ENCODE data around the gene ZNF618.
"Not testable (repeated sequence)": the region's sequence is repeated elsewhere in the genome, so short reads cannot be mapped to it uniquely, and the experiment has no call there.

Gene ZNF618

GRCh38 chr9:114037961-114038723 is 162.0 kb downstream of the ZNF618 start:
- no peak for DNase-seq (ENCODE audit: low read depth in 2 of 2)

GRCh38 chr9:114038724-114039313 is 162.7 kb downstream of the ZNF618 start:
- DNase-seq (ENCODE audit: low read depth in 2 of 2), result no peak

GRCh38 chr9:114039484-114039883 is 163.4 kb downstream of the ZNF618 start:
- DNase-seq (ENCODE audit: low read depth in 2 of 2), result no peak

GRCh38 chr9:114043660-114044059 is 167.6 kb downstream of the ZNF618 start:
- not testable (repeated sequence) for DNase-seq (ENCODE audit: low read depth in 2 of 2)

GRCh38 chr9:114046237-114046755 is 170.2 kb downstream of the ZNF618 start:
- no peak for DNase-seq (ENCODE audit: low read depth in 2 of 2)

GRCh38 chr9:114046875-114047274 is 170.8 kb downstream of the ZNF618 start:
- DNase-seq (ENCODE audit: low read depth in 2 of 2), result no peak

- DNase-seq (ENCODE audit: low read depth in 2 of 2), result no peak
Observed at GRCh38 chr9:114047717-114048116, 171.6 kb downstream of the ZNF618 start.

DNA sequence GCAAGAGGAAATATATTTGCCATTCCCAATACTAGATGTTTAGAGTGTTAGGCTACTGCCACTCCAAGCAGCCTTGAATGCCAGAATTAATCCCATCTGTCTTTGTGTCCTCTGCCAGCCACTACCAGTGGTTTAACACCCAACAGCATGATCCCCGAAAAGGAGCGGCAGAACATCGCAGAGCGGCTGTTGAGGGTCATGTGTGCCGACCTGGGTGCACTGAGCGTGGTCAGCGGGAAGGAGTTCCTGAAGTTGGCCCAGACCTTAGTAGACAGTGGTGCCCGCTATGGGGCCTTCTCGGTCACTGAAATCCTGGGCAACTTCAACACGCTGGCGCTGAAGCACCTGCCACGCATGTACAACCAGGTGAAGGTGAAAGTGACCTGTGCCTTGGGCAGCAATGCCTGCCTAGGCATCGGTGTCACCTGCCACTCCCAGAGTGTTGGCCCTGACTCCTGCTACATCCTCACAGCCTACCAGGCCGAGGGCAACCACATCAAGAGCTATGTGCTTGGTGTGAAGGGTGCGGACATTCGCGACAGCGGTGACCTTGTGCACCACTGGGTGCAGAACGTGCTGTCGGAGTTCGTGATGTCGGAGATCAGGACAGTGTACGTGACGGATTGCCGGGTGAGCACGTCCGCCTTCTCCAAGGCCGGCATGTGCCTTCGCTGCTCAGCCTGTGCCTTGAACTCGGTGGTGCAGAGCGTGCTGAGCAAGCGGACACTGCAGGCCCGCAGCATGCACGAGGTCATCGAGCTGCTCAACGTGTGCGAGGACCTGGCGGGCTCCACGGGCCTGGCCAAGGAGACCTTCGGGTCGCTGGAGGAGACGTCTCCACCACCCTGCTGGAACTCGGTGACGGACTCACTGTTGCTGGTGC is 172.7 kb downstream of the ZNF618 start:
- DNase-seq (ENCODE audit: low read depth in 2 of 2), result no peak

- no peak for DNase-seq (ENCODE audit: low read depth in 2 of 2)
Observed at GRCh38 chr9:114049441-114050225, 173.5 kb downstream of the ZNF618 start.

DNA sequence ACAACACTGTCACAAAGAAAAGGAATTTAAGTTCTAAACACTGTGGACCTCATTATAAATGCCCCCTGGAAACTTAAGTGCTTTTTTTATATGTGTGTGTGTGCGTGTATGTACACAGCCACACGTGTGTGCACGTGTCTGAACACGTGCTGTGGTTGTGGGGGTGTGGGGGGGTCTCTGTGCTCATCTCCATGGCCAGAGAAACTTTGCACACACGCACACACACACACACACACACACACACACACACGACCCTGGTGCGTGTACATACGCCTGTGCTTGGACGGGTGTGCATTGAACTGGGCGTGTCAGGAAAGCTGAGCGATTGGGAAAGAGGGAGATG is 174.1 kb downstream of the ZNF618 start:
- DNase-seq (ENCODE audit: low read depth in 2 of 2), result no peak

DNA sequence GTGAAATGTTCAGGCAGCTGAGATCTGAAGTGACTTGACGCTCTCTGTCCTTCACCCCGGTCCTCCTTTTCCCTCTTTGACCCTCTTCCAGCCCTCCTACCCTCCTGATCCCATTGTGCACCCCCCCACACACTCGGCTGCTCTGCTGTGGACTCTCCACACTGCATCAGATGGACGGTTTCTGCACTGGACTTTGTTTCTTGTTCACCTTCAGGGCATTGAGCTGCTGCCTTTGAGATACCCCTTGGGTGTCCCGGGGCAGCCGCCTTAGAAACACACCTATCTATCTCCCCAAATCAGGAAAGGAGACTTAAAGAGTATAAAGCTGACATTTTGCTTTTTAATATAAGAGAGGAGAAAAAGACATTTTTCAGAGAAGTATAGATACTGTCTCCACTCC is 174.5 kb downstream of the ZNF618 start:
- DNase-seq (ENCODE audit: low read depth in 2 of 2), result no peak

- no peak for DNase-seq (ENCODE audit: low read depth in 2 of 2)
Observed at GRCh38 chr9:114051281-114051680, 175.2 kb downstream of the ZNF618 start.

GRCh38 chr9:114051706-114052105 is 175.6 kb downstream of the ZNF618 start:
- no peak for DNase-seq (ENCODE audit: low read depth in 2 of 2)

DNA sequence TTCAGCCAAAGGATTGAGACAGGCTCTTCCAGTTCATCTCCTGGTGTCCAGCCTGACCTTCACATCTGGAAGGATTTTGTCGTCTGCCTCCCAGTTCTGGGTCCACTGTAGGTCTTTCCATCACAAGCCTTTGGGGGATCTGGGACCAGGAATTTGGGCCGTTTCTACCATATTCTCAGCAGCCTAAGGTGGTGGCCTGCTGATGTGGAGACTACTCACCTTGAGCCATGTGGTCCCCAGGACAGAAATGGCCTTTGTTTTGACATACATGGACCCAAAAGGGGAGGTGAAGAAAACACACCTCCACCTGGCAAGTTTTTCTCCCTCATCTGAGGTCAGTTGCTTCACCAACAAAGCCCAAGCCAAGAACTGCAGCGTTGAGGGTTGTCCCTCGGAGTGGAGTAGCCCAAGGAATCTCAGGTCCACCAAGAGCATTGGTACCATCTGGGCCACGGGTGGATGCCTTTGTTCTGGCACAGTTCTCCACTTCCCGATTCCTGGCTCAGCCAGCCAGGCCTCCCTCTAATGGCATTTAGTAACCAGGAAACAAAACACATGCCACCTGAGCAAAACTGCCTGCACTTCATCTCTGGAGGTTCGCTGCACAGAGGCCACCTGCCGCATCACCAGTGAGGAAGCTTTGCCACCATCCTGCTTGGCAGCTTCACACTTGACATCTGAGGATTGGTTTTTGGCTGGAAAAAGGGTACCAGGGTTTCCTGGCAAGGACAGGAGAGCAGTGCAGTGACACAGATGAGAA is 177.3 kb downstream of the ZNF618 start:
- no peak for DNase-seq (ENCODE audit: low read depth in 2 of 2)

DNA sequence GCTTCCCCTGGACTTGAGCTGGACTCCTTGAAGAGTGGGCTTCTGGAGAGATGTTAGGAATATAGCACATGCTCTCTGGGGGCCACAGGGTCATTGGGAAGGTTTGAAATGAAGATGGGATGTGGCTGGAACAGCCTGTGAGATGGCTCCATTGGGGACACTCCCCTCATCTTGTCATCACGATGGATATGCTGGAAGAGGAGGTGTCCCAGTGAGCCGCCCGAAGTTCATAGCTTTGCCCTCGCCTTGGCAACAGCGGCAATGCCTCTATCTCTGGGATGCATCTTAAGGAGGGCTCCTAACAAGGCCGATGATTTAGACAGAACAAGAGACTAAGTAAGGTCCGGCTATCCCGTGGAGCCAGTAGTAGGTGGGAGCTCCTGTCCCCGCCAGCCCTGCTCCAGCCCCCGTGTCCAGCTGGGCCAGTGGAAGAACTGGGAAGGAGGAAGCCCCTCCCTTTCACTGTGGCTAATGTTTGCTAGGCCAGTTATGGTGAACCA is 178.1 kb downstream of the ZNF618 start:
- no peak for DNase-seq (ENCODE audit: low read depth in 2 of 2)

DNA sequence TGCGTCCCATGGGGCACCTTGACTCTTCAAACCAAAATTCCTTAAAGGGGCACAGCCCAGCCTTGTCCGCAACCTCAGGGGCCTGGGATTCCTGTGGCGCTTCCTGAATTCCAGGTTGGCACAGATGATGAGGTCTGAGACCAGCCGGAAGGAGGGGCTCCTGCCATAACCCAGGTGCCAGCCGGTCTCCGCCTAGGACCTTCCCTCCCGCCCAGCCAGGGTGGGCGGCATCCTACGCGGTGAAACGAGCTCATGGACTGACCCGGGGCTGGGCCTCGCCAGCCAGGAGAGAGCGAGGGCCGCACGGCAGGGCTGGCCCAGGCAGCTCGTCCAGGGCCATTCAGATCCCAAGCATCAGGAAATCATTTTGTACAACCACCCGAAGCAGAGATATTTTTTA is 179.0 kb downstream of the ZNF618 start:
- no peak for DNase-seq (ENCODE audit: low read depth in 2 of 2)

DNA sequence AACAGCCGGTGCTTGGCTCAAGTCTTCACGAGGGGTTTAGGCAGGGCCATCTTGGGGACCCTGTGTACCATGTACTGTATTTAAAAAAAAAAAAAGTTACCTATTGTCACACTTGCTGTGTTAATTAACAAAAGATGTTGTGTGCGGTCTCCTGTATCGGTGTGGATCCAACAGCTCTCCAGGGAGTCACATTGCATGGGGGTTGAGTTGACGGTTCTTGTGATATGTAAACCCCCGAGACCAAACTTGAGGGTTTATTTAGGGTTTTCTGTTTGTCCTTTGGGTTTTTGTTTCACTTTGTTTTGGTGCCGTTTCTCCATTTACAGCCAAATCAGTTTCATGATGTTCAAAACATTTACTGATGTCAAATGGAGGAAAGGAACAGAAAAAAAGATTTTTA is 179.8 kb downstream of the ZNF618 start:
- no peak for DNase-seq (ENCODE audit: low read depth in 2 of 2)

DNA sequence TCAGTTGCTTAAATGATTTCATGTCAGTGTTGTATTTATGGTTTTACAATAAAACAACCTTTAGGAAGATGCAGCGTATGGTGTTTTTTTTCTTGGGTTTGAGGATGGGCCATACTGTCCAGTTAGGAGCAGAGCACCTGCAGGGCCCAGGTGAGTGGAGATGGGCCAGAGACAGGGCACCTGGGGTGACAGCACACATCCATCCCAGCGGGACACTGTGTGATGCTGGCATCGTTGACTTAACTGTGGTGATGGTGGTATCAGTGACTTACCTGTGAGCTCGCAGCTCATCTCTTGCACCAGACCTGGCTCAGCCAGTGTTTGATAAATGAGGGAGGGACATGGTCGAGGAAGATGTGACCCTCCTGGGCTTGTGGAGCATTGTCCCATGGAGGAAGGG is 180.4 kb downstream of the ZNF618 start:
- DNase-seq (ENCODE audit: low read depth in 2 of 2), result no peak

DNA sequence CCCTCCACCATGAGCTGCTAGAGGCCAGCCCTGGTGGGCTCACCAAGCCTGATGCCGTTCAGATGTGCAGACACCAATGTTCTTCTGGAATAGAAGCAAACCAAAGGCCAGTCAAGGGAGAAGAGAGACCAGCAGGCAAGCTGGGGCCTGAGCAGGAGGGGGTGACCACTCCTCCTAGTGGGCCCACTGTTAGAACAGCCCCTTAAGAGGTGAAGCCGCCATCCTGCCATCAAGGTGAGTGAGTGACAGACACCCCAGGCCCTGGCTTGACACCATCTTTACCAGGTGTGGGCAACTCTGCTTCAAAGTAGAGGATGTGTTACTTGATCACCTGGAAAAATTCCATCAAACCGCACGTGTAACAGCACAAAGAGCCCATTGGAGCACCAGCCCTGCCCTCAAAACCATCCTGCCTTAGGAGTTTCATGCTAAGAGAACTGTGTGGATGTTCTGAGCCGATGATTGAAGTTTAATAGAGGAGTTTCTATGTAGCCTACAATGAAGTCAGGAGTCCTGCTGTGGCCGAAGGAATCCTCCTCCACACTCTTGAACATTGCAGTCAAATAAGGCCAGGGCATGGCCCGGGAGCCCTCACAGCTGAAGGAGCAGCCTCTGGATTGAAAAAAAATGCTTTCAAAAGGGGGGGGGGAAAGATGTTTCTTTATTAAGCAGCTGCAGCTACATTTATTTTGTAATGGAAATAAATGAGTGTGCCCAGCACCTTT is 181.2 kb downstream of the ZNF618 start:
- no peak for DNase-seq (ENCODE audit: low read depth in 2 of 2)

DNA sequence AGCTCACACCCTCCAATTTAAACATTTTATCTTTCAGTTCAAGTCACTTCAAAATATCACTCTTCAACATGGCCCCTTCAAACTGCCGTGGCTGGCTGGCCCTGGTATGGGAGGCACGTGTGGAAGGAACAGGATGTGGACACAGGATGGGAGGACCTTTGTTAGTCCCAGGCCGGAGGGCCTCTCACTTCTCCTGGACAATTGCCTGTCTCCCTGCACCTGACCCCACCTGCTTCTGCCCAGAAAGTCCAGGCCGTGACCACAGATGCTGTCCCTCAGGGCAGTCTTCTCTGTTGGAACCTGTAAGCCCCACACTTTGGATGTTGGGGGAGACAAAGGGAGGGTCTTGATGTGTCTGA is 182.6 kb downstream of the ZNF618 start:
- DNase-seq (ENCODE audit: low read depth in 2 of 2), result no peak
